HepG2 (cell line): Measurements from ENCODE around the gene FRMD4A. TPM values are rescaled to one million over a fixed set of nuclear protein-coding genes. Genes with fewer than 3 reads are reported as not detected.

ENCODE experiments used
- ATAC-seq: fragments of 200-7000 bp; cut with Tn5 transposase; 3 replicates; pipeline ENCODE4 v1.9.1; 2020; ENCODE audit warnings: mild to moderate bottlenecking, moderate library complexity
- BruUV-seq: library from RNA; stranded (reverse); fragments of 400-500 nt; replicated peaks from 2 replicates; lab custom pipeline; 2021; lab: Mats Ljungman, UMichigan
- CTCF ChIA-PET: fragments of 300-600 bp; formaldehyde crosslinking; extraction: SDS; loops from one replicate; lab custom pipeline; 2021; ENCODE audit warnings: low total read pairs, inconsistent platforms, low intra/inter-chr PET ratio; lab: Yijun Ruan, JAX
- POLR2A ChIA-PET: fragments of 350-600 bp; sonication (Branson Sonifier 250); formaldehyde crosslinking; loops from one replicate; lab custom pipeline; 2020; ENCODE audit warnings: antibody characterized with exemption, inconsistent platforms; lab: Yijun Ruan, JAX
- DNase-seq: peaks from one replicate; pipeline ENCODE4 v3.0.0-alpha.2; 2015; ENCODE audit warnings: low spot score
- FAIRE-seq: peaks from 3 replicates; lab custom pipeline; 2011; peaks lifted over from hg19 to GRCh38; lab: Jason Lieb, UNC
- H2AFZ ChIP-seq: one replicate; pipeline ENCODE4 v1.6.1; 2011; ENCODE audit warnings: low read length, inconsistent platforms
- H3K27ac ChIP-seq: fragments of 300-600 bp; 3 replicates; pipeline ENCODE4 v1.8.0; 2011; ENCODE audit warnings: mixed run types, mild to moderate bottlenecking, mixed read lengths, low read length, inconsistent platforms; ENCODE audit not compliant: insufficient read depth; ENCODE audit errors: extremely low read length
- H3K27me3 ChIP-seq, 2 experiments: fragments of 200-600 bp in 1 of 2; 2 replicates in 1 of 2; 3 replicates in 1 of 2; pipeline versions ENCODE4 v1.6.0 to v1.8.0; 2011; ENCODE audit warnings: low read length in 2 of 2, mild to moderate bottlenecking in 2 of 2, moderate library complexity in 2 of 2, inconsistent platforms in 1 of 2; ENCODE audit not compliant: insufficient read depth in 2 of 2, control insufficient read depth in 1 of 2
- H3K36me3 ChIP-seq, 2 experiments: fragments of 200-600 bp in 1 of 2; replicated peaks in 1 of 2; 2 replicates in 1 of 2; 3 replicates in 1 of 2; pipeline versions ENCODE4 v1.5.1 to v1.8.0; 2011; ENCODE audit warnings: low read length in 2 of 2, inconsistent platforms in 1 of 2; ENCODE audit not compliant: insufficient read depth in 2 of 2, control insufficient read depth in 1 of 2
- H3K4me1 ChIP-seq: 2 replicates; pipeline ENCODE4 v1.5.1; 2012; ENCODE audit warnings: low read length, inconsistent platforms; ENCODE audit not compliant: insufficient read depth
- H3K4me2 ChIP-seq: 2 replicates; pipeline ENCODE4 v1.6.0; 2011; ENCODE audit warnings: low read depth, low read length, inconsistent platforms
- H3K4me3 ChIP-seq, 3 experiments: fragments of 200-600 bp in 1 of 3; sonication (generic), shearing (Covaris generic) in 1 of 3; replicated peaks in 1 of 3; 2 replicates each; pipeline ENCODE4 v1.5.1; 2011 to 2016; ENCODE audit warnings: low read length in 3 of 3, inconsistent platforms in 2 of 3, low read depth in 2 of 3, mild to moderate bottlenecking in 2 of 3, control low read depth in 1 of 3, mixed read lengths in 1 of 3; ENCODE audit not compliant: insufficient read depth in 1 of 3
- H3K79me2 ChIP-seq: one replicate; pipeline ENCODE4 v1.6.1; 2011; ENCODE audit warnings: low read length, inconsistent platforms; ENCODE audit not compliant: insufficient read depth
- H3K9ac ChIP-seq: 2 replicates; pipeline ENCODE4 v1.6.0; 2011; ENCODE audit warnings: mild to moderate bottlenecking, low read depth, low read length, inconsistent platforms; ENCODE audit not compliant: insufficient read depth
- H3K9me3 ChIP-seq: 2 replicates; pipeline ENCODE4 v1.5.1; 2012; ENCODE audit warnings: mild to moderate bottlenecking, low read length
- H4K20me1 ChIP-seq: 2 replicates; pipeline ENCODE4 v1.6.0; 2011; ENCODE audit warnings: inconsistent platforms, mild to moderate bottlenecking, low read length, moderate library complexity; ENCODE audit not compliant: insufficient read depth
- ADNP ChIP-seq: sonication (generic); formaldehyde crosslinking; IDR thresholded peaks from 2 replicates; pipeline ENCODE4 v1.4.0; 2020; ENCODE audit warnings: missing genetic modification reagents
- CENPT ChIP-seq: sonication (generic); formaldehyde crosslinking; IDR thresholded peaks from 2 replicates; pipeline ENCODE4 v1.8.0; 2022; ENCODE audit warnings: low read depth, mild to moderate bottlenecking, moderate library complexity, missing genetic modification reagents
- DRAP1 ChIP-seq: IDR thresholded peaks from 2 replicates; pipeline ENCODE4 v1.6.1; 2016; ENCODE audit warnings: missing genetic modification reagents, missing compliant biosample characterization
- GABPB1 ChIP-seq: IDR thresholded peaks from 2 replicates; pipeline ENCODE4 v1.6.1; 2016; ENCODE audit warnings: mild to moderate bottlenecking, missing genetic modification reagents, moderate library complexity, missing compliant biosample characterization
- HHEX ChIP-seq: IDR thresholded peaks from 2 replicates; pipeline ENCODE4 v1.6.1; 2016; ENCODE audit warnings: control low read depth
- KDM2A ChIP-seq: sonication (generic); formaldehyde crosslinking; IDR thresholded peaks from 2 replicates; pipeline ENCODE4 v1.4.0; 2020; ENCODE audit warnings: low read depth, missing genetic modification reagents, borderline replicate concordance
- MLLT10 ChIP-seq: sonication (generic); formaldehyde crosslinking; IDR thresholded peaks from 2 replicates; pipeline ENCODE4 v1.4.0; 2020; ENCODE audit warnings: missing genetic modification reagents
- RARA ChIP-seq: IDR thresholded peaks from 2 replicates; pipeline ENCODE4 v1.6.1; 2016; ENCODE audit warnings: missing genetic modification reagents, missing compliant biosample characterization
- SMC3 ChIP-seq: IDR thresholded peaks from 2 replicates; pipeline ENCODE4 v1.6.1; 2011; ENCODE audit warnings: low read length, improper control_type of control experiment
- SNAI1 ChIP-seq: sonication (generic); formaldehyde crosslinking; IDR thresholded peaks from 2 replicates; pipeline ENCODE4 v1.5.0; 2020; ENCODE audit warnings: mild to moderate bottlenecking, missing genetic modification reagents, borderline replicate concordance
- SP5 ChIP-seq: IDR thresholded peaks from 2 replicates; pipeline ENCODE4 v1.6.1; 2016; ENCODE audit warnings: low read depth, borderline replicate concordance
- SRF ChIP-seq: IDR thresholded peaks from 2 replicates; pipeline ENCODE4 v1.6.1; 2011; ENCODE audit warnings: mild to moderate bottlenecking, low read depth, low read length, moderate library complexity
- TCF12 ChIP-seq, 2 experiments: fragments of 450-650 bp in 1 of 2; sonication (generic) in 1 of 2; formaldehyde crosslinking in 1 of 2; IDR thresholded peaks; 2 replicates each; pipeline versions ENCODE4 v1.6.1 to v1.8.0; 2017 to 2022; ENCODE audit warnings: antibody characterized with exemption in 1 of 2, mild to moderate bottlenecking in 1 of 2, missing genetic modification reagents in 1 of 2, moderate library complexity in 1 of 2
- TERF1 ChIP-seq: sonication (generic); formaldehyde crosslinking; IDR thresholded peaks from 2 replicates; pipeline ENCODE4 v1.8.0; 2022; ENCODE audit warnings: mild to moderate bottlenecking, missing genetic modification reagents, moderate library complexity
- ZBTB4 ChIP-seq: sonication (generic); formaldehyde crosslinking; IDR thresholded peaks from 2 replicates; pipeline ENCODE4 v1.4.0; 2020; ENCODE audit warnings: missing genetic modification reagents, mild to moderate bottlenecking, borderline replicate concordance
- ZNF12 ChIP-seq: sonication (generic); formaldehyde crosslinking; IDR thresholded peaks from 2 replicates; pipeline ENCODE4 v1.5.0; 2020; ENCODE audit warnings: missing genetic modification reagents
- ZNF264 ChIP-seq: sonication (generic); formaldehyde crosslinking; IDR thresholded peaks from 2 replicates; pipeline ENCODE4 v1.4.0; 2020; ENCODE audit warnings: missing genetic modification reagents
- ZNF839 ChIP-seq: sonication (generic); formaldehyde crosslinking; IDR thresholded peaks from 2 replicates; pipeline ENCODE4 v1.4.0; 2020; ENCODE audit warnings: missing genetic modification reagents, mild to moderate bottlenecking, borderline replicate concordance
- WGBS: methylation state at CpG from one replicate; pipeline ENCODE4 v1.1.6; 2017; ENCODE audit warnings: low lambda C conversion rate; 5-methylcytosine and 5-hydroxymethylcytosine counted together
- in situ Hi-C: cut with HindIII; loops from 2 replicates; pipeline ENCODE4 v1.10.0; 2017; ENCODE audit warnings: low pct_unique_long_range_greater_than_20kb; ENCODE audit not compliant: extremely low pct_ligation_motif_present
- intact Hi-C: fragments of 100-400 bp; cut with micrococcal nuclease; formaldehyde crosslinking; loops from one replicate; pipeline ENCODE4 v1.10.0; 2022; ENCODE audit not compliant: unreplicated experiment
- polyA plus RNA-seq, 8 experiments: library from polyadenylated mRNA; depleted of rRNA in 3 of 8; stranded (reverse) in 7 of 8; unstranded in 1 of 8; fragments of >200 nt; fragmentation: Illumina TruSeq in 4 of 8; extraction: Trizol in 4 of 8; gene quantifications; 2 replicates each; pipeline versions ENCODE4 v1.2.1 to v1.2.3, GENCODE V29; 2011 to 2016; ENCODE audit warnings: low read depth in 4 of 8, missing spikeins in 1 of 8, mixed read lengths in 1 of 8; ENCODE audit not compliant: insufficient read depth in 1 of 8
- total RNA-seq, 5 experiments: library from RNA; depleted of rRNA; stranded (reverse); fragments of >200 nt; fragmentation: Illumina TruSeq; extraction: Trizol; gene quantifications; 2 replicates each; pipeline ENCODE4 v1.2.3, GENCODE V29; 2016; ENCODE audit warnings: low read depth in 1 of 5

The FRMD4A gene
- total and polyA plus RNA-seq, 2 of the 13 experiments (the other 11 are each of a cell fraction or from before 2014, with no cell fraction given): 0.09 to 0.26 TPM

- H3K4me3 ChIP-seq: no peak overlapping the region
- H3K9me3 ChIP-seq: no peaks in the 10 kb centered on the region
- no peak for ATAC-seq
- no peaks in the 10 kb centered on the region for H3K27me3 ChIP-seq
- no peak for FAIRE-seq
- POLR2A ChIA-PET: no interaction called here
- H3K27ac ChIP-seq: no peak overlapping the region
- H3K4me1 ChIP-seq: no peaks in the 10 kb centered on the region
- no peak overlapping the region for H3K4me2 ChIP-seq
- TF ChIP-seq ADNP (CRISPR knock-in tag) (no peak), CENPT (CRISPR knock-in tag) (no peak), TERF1 (CRISPR knock-in tag) (no peak), ZBTB4 (CRISPR knock-in tag) (no peak), KDM2A (CRISPR knock-in tag) (no peak), ZNF839 (no peak), SRF (no peak), RARA (CRISPR knock-in tag) (no peak), HHEX (no peak), MLLT10 (no peak), GABPB1 (CRISPR knock-in tag) (no peak), SNAI1 (no peak), ZNF264 (CRISPR knock-in tag) (no peak), SMC3 (no peak), TCF12 (IDR thresholded peaks at IDR 0.05) (no peak), TCF12 (CRISPR knock-in tag; IDR thresholded peaks at IDR 0.05) (no peak), ZNF12 (CRISPR knock-in tag) (no peak), DRAP1 (CRISPR knock-in tag) (no peak), SP5 (CRISPR knock-in tag) (no peak)
- intact Hi-C loops (no loop called here), in situ Hi-C loops (no loop called here)
- no peak overlapping the region for H2AFZ ChIP-seq
- CTCF ChIA-PET: no interaction called here
- no TSS peak for BruUV-seq
- H3K79me2 ChIP-seq: no peaks in the 10 kb centered on the region
- H3K36me3 ChIP-seq: no peaks in the 10 kb centered on the region
- 72% methylated on average over 5 of the region's 5 CpGs for WGBS
- no peak for DNase-seq
- H4K20me1 ChIP-seq: no peaks in the 10 kb centered on the region
- no peak overlapping the region for H3K9ac ChIP-seq
These were observed 644.4 kb downstream of the FRMD4A start for GRCh38 chr10:13686331-13686752.
